DND-41 (cell line): Measurements from ENCODE around the gene NOL4L.

Experiments used
- ATAC-seq: fragments of 200-7000 bp; cut with Tn5 transposase; 3 replicates; pipeline ENCODE4 v1.9.1; 2021; ENCODE audit warnings: low read depth; ENCODE audit not compliant: insufficient read depth
- DNase-seq: peaks from one replicate; pipeline ENCODE4 v3.0.0-alpha.2; 2020
- H2AFZ ChIP-seq: 2 replicates; pipeline ENCODE4 v1.6.0; 2012; ENCODE audit warnings: low read depth, low read length
- H3K27ac ChIP-seq: 2 replicates; pipeline ENCODE4 v1.5.1; 2012; ENCODE audit warnings: low read length, inconsistent platforms
- H3K27me3 ChIP-seq: fragments of 200-600 bp; sonication (generic); 2 replicates; pipeline ENCODE4 v1.6.0; 2012; ENCODE audit warnings: low read length, mild to moderate bottlenecking, inconsistent platforms; ENCODE audit not compliant: insufficient read depth, poor library complexity
- H3K36me3 ChIP-seq: 2 replicates; pipeline ENCODE4 v1.5.1; 2012; ENCODE audit warnings: low read length, inconsistent platforms; ENCODE audit not compliant: insufficient read depth
- H3K4me1 ChIP-seq: 2 replicates; pipeline ENCODE4 v1.5.1; 2012; ENCODE audit warnings: mild to moderate bottlenecking, low read length; ENCODE audit not compliant: insufficient read depth
- H3K4me2 ChIP-seq: 2 replicates; pipeline ENCODE4 v1.6.0; 2012; ENCODE audit warnings: mild to moderate bottlenecking, moderate library complexity, low read length, inconsistent platforms; ENCODE audit not compliant: insufficient read depth
- H3K4me3 ChIP-seq, 2 experiments: fragments of 200-600 bp in 1 of 2; shearing (Covaris generic) in 1 of 2; 2 replicates each; pipeline ENCODE4 v1.5.1; 2012 to 2016; ENCODE audit warnings: inconsistent platforms in 2 of 2, low read length in 2 of 2, mild to moderate bottlenecking in 2 of 2, low read depth in 1 of 2, moderate library complexity in 1 of 2
- H3K79me2 ChIP-seq: 2 replicates; pipeline ENCODE4 v1.6.0; 2012; ENCODE audit warnings: low read length, inconsistent platforms; ENCODE audit not compliant: insufficient read depth
- H3K9ac ChIP-seq: 2 replicates; pipeline ENCODE4 v1.6.0; 2012; ENCODE audit warnings: low read depth, mild to moderate bottlenecking, inconsistent platforms, low read length, moderate library complexity
- H3K9me3 ChIP-seq: 2 replicates; pipeline ENCODE4 v1.5.1; 2012; ENCODE audit warnings: low read length, moderate library complexity, mild to moderate bottlenecking, inconsistent platforms; ENCODE audit not compliant: insufficient read depth, severe bottlenecking
- H4K20me1 ChIP-seq: 2 replicates; pipeline ENCODE4 v1.6.0; 2012; ENCODE audit warnings: low read length; ENCODE audit not compliant: insufficient read depth
- EZH2 ChIP-seq: IDR thresholded peaks from 3 replicates; pipeline ENCODE4 v1.6.1; 2012; ENCODE audit warnings: borderline replicate concordance, low read depth, mild to moderate bottlenecking, moderate library complexity, low read length, inconsistent platforms; ENCODE audit not compliant: severe bottlenecking
- TF ChIP-seq, protein P1 (sequence below): IDR thresholded peaks from 2 replicates; pipeline ENCODE4 v1.5.1; 2012; ENCODE audit warnings: borderline replicate concordance, low read length, moderate library complexity, mild to moderate bottlenecking; ENCODE audit not compliant: poor library complexity, severe bottlenecking; ENCODE audit errors: extremely low read depth

NOL4L gene

GRCh38 chr20:32437391-32438074, 147.6 kb downstream of the NOL4L start:
- H3K36me3 ChIP-seq, result peaks cover 97% of the 10 kb centered on the region
- no peak for DNase-seq
- TF ChIP-seq, protein P1, sequence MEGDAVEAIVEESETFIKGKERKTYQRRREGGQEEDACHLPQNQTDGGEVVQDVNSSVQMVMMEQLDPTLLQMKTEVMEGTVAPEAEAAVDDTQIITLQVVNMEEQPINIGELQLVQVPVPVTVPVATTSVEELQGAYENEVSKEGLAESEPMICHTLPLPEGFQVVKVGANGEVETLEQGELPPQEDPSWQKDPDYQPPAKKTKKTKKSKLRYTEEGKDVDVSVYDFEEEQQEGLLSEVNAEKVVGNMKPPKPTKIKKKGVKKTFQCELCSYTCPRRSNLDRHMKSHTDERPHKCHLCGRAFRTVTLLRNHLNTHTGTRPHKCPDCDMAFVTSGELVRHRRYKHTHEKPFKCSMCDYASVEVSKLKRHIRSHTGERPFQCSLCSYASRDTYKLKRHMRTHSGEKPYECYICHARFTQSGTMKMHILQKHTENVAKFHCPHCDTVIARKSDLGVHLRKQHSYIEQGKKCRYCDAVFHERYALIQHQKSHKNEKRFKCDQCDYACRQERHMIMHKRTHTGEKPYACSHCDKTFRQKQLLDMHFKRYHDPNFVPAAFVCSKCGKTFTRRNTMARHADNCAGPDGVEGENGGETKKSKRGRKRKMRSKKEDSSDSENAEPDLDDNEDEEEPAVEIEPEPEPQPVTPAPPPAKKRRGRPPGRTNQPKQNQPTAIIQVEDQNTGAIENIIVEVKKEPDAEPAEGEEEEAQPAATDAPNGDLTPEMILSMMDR, result peak; percentile 59
- TF ChIP-seq EZH2, result no peak

GRCh38 chr20:32436968-32437367, 148.2 kb downstream of the NOL4L start:
- H3K79me2 ChIP-seq, result peaks cover 2% of the 10 kb centered on the region; the same call in 1 of the 2 replicates

More at GRCh38 chr20:32437391-32438074, 147.6 kb downstream of the NOL4L start:
- no peak overlapping the region for H2AFZ ChIP-seq
- no peaks in the 10 kb centered on the region for H3K27me3 ChIP-seq
- H3K27ac ChIP-seq, result no peak overlapping the region
- H4K20me1 ChIP-seq, result peaks cover 55% of the 10 kb centered on the region
- H3K9me3 ChIP-seq, result no peaks in the 10 kb centered on the region
- H3K9ac ChIP-seq, result no peak overlapping the region
- H3K4me1 ChIP-seq, result no peaks in the 10 kb centered on the region
- peaks cover 2% of the 10 kb centered on the region; the same call in 1 of the 2 replicates for H3K79me2 ChIP-seq
- peak; percentile 44; the same call in 2 of the 3 replicates for ATAC-seq
- H3K4me2 ChIP-seq, result no peak overlapping the region
- H3K4me3 ChIP-seq, result no peak overlapping the region

DNA sequence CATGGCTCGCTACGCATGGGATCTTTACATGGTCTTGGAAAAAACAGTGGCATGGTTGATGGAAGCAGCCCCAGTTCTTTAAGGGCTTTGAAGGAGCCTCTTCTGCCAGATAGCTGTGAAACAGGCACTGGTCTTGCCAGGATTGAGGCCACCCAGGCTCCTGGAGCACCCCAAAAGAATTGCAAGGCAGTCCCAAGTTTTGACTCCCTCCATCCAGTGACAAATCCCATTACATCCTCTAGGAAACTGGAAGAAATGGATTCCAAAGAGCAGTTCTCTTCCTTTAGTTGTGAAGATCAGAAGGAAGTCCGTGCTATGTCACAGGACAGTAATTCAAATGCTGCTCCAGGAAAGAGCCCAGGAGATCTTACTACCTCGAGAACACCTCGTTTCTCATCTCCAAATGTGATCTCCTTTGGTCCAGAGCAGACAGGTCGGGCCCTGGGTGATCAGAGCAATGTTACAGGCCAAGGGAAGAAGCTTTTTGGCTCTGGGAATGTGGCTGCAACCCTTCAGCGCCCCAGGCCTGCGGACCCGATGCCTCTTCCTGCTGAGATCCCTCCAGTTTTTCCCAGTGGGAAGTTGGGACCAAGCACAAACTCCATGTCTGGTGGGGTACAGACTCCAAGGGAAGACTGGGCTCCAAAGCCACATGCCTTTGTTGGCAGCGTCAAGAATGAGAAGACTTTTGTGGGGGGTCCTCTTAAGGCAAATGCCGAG, 148.8 kb downstream of the NOL4L start:
- peaks cover 56% of the 10 kb centered on the region for H4K20me1 ChIP-seq
- H2AFZ ChIP-seq, result no peak overlapping the region
- H3K79me2 ChIP-seq, result peaks cover 2% of the 10 kb centered on the region; the same call in 1 of the 2 replicates
- no peak for DNase-seq
- no peak overlapping the region for H3K9ac ChIP-seq
- H3K27me3 ChIP-seq, result no peaks in the 10 kb centered on the region
- H3K36me3 ChIP-seq, result peaks cover 99% of the 10 kb centered on the region
- H3K27ac ChIP-seq, result no peak overlapping the region
- H3K4me1 ChIP-seq, result no peaks in the 10 kb centered on the region
- no peak for ATAC-seq
- H3K4me3 ChIP-seq, result no peak overlapping the region
- no peaks in the 10 kb centered on the region for H3K9me3 ChIP-seq
- no peak overlapping the region for H3K4me2 ChIP-seq
- TF ChIP-seq, protein P1, result no peak
- TF ChIP-seq EZH2, result no peak

More at GRCh38 chr20:32436968-32437367, 148.2 kb downstream of the NOL4L start:
- Histone ChIP-seq H3K4me3 (no peak overlapping the region), H3K36me3 (peaks cover 98% of the 10 kb centered on the region), H3K9me3 (no peaks in the 10 kb centered on the region), H3K27me3 (no peaks in the 10 kb centered on the region), H3K4me2 (no peak overlapping the region), H3K9ac (no peak overlapping the region), H3K4me1 (no peaks in the 10 kb centered on the region), H3K27ac (no peak overlapping the region), H4K20me1 (peaks cover 54% of the 10 kb centered on the region), H2AFZ (no peak overlapping the region)
- no peak for TF ChIP-seq EZH2
- TF ChIP-seq, protein P1, result no peak
- DNase-seq (no peak), ATAC-seq (no peak)
